H54 (cell line): ENCODE data around the gene MYOD1.

Experiments used
- DNase-seq: peaks from one replicate; pipeline ENCODE4 v3.0.0; 2011; ENCODE audit warnings: low spot score, mixed read lengths; ENCODE audit not compliant: insufficient read length
- FAIRE-seq: peaks from 3 replicates; lab custom pipeline; 2011; peaks lifted over from hg19 to GRCh38; lab: Jason Lieb, UNC
- POLR2A ChIP-seq: IDR thresholded peaks from 2 replicates; pipeline ENCODE4 v1.6.1; 2011; ENCODE audit warnings: low read depth, mild to moderate bottlenecking, low read length

The MYOD1 gene

GRCh38 chr11:17770048-17770652 is 50.8 kb downstream of the MYOD1 start:
- DNase-seq (no peak), FAIRE-seq (no peak)
- TF ChIP-seq POLR2A: no peak

- no peak for TF ChIP-seq POLR2A
- FAIRE-seq: no peak
- no peak for DNase-seq
Measured at GRCh38 chr11:17770917-17771316, 51.5 kb downstream of the MYOD1 start.

DNA sequence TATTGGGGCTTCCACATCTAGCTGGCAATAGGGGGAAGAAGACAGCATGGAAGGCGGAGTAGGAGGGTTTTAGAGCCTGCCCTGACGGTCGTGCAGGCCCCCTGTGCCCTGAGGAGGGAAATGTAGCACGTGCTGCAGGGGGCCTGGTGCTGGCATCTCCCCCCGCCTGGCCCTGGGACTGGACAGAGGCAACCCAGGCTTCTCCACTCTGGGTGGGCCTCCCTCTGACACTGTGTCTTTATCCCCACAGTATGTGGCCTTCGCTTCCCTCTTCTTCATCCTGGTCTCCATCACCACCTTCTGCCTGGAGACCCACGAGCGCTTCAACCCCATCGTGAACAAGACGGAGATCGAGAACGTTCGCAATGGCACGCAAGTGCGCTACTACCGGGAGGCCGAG is 52.0 kb downstream of the MYOD1 start:
- no peak for FAIRE-seq
- no peak for TF ChIP-seq POLR2A
- no peak for DNase-seq
